GM19468 (cell line): ENCODE measurements around the gene RGMB.
A peak's percentile ranks its signal among the peaks of the same experiment; 100 is the strongest.

Experiments used
- ATAC-seq: cut with Tn5 transposase; IDR thresholded peaks from one replicate; pipeline ENCODE4 v1.9.1; 2021; ENCODE audit warnings: mild to moderate bottlenecking, moderate library complexity, moderate number of reproducible peaks; ENCODE audit not compliant: unreplicated experiment; ENCODE audit errors: extremely low read depth

RGMB gene

DNA sequence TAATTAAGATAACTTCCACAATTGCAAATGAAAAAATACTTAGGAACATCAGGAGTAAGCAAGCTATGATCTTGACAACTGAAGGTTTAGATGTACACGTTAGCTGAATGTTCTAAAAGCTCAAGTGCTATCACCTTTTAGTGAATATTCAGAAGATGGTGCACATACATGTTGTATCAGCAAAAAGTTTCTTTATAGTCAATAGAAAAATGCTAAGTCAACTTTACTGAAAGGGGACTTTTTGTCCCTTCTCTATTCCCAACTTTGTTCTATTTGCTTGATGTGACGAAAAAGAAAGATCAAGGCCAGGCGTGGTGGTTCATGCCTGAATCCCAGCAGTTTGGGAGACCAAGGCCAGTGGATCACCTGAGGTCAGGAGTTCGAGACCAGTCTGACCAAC, 7.6 kb upstream of the RGMB start:
- no peak for ATAC-seq

DNA sequence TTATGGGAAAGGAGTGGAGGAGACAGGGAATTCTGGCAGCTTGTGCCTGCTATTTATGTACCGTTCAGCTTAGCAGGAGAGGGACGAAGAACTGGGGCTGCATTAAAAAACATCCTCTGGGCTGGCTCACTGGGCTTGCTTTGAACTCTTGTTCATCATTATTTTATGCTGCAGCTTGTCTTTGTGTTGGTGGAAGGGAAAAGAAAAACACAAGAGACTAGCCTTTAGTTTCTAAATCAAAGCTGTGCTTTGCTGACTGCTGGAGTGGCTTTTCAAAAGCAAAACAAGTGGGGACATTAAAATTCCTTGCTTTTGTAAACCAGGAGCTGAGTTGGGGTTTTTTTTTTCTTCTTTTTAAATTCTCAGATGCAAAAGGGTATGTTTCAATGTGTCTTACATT, 5.9 kb upstream of the RGMB start:
- no peak for ATAC-seq

DNA sequence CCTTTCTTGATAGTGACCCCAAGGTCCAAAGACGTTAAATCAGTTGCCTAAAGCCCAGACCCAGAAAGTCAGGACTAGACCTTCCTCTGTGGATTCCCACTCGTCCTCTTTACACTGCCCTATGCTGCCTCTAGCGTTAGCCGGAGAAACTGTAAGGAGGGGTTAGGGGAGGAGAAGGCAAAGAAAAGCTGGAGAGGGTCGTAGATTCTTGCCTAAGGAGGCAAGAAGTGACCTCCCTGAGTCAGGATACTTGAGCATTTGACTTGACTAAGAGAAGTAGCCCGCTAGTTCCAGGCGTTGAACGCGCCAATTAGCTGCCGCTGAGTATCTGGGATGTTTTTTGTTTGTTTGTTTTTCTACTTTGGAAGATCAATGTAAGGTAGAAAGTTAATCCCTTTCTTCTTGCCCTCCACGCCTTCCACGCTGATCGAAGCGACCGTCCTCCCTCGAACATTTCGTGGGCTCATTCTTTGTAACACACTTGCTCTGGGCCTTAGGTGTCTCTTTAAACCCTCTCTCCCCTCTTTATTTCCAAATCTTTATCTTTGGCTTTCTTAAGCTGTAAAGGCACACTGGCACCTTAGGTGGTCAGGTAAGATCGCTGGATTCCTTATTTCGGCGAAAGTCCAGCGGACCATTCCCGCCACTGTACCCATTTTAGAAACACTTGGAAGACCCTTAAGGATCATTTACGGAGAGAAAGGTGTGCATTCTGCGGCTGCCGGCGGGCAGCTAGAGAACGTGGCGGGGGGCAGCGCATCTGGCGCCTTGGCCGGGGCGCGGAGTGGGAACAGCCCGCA, 5.1 kb upstream of the RGMB start:
- ATAC-seq = no peak

DNA sequence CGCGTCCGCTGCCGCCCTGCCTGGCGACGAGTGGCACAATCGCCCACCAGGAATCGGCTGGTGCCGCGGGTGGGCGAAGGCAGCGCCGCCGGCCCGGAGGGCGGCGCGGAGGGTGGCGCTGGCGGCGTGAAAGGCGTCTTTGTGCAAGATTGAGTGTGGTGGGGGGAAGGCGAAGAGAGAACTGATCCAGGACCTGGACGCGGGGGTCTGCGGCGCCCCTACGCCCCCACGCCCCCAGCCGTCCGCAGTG, 4.6 kb upstream of the RGMB start:
- no peak for ATAC-seq

DNA sequence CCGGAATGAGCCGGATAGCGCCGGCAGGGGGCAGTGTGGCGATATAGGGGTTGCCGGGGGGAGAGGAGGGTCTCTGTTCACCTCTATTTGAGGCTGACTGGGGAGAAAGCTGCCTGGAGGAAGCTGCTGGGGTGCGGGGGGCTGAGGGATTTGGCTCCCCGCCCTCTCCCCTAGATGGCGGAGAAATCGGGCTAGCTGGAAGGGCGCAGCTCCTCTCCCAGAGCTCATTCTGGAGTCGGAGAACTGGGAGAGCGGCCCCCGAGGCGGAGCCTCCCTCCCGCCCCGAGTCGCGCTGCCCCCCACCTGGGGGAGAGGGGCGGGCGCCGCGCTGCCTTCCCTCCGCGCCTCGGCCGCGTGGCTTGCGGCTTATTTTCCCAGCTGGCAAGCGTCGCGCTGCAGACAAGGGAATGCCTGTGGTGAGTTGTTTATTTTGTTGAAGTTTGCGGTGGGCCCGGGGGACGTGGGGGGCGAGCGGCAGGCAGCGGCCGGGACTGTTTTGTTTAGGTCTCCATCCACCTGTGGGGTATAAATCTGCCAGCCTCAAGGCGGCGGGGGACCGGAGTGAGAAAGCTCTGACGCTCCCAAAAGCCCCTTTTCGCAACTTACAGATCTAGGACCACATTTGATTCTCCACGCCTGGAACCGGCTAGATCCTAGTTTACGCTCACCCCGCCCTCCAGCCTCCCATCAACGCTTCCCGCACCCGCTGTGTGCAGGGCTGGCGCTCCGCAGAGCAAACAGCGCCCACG, 4.1 kb upstream of the RGMB start:
- no peak for ATAC-seq

DNA sequence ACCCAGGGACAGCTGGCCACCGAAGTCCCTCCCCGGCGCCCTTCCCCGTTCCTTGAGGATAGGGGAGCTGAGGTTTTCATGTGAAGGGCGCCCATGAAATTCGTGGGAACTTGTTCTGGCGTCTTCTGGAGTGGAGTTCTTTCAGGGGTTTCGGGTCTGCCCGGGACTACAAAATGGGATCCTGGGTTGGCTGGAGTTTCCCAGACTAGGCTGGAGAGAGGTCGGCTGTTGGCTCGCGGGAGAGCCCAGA, 3.6 kb upstream of the RGMB start:
- no peak for ATAC-seq

DNA sequence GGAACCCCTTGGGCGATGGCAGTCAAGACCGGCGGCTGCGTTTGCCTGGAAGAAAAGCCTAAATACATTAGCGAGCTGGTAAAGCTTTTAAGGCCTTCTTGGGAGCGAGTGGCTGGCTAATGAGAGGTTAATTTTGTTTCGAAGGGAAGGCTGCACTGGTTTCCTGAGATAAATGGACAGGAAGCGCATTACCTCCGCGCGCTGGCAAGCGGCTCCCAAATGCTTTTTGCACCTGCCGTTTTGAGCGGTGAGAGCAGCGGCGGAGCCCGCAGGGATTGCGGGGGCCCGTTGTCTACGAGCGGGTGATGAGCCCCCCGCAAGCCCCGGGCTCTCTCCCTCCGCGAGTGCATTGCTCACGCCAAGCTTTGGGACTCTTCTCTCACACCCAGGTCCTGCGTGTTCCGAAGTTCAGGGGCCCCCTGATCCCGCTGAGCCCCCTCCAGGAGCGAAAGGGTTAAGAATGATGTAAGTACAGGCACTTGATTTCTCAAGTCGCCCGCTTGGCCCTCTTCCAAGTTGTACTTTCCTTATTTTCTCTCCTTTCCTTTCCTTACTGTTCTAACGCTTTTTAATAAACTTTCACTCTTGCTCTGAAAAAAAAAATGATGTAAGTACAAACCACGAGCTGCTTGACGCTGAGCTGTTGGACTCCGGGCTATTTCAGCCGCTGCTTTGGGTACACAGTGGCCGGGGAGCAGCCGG, 3.1 kb upstream of the RGMB start:
- no peak for ATAC-seq

DNA sequence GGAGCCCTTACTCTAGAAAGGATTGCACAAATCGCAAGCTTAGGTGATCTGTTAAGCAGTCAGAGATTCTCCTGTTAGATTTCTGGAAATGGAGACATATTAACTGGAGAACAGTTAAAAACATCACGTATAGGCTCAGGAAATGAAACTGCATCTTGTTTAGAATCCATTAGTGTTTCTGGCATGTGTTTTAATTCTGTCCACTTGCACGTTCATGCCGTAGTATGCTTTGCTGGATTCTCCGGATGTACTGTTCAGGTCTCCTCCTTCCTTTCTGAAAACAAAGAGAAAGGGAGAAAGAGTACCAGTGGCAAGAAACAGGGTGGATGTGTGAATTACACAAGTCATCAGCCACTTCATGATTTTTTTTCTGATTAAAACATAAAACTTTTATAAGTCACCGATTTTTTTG, 2.5 kb upstream of the RGMB start:
- ATAC-seq = no peak

DNA sequence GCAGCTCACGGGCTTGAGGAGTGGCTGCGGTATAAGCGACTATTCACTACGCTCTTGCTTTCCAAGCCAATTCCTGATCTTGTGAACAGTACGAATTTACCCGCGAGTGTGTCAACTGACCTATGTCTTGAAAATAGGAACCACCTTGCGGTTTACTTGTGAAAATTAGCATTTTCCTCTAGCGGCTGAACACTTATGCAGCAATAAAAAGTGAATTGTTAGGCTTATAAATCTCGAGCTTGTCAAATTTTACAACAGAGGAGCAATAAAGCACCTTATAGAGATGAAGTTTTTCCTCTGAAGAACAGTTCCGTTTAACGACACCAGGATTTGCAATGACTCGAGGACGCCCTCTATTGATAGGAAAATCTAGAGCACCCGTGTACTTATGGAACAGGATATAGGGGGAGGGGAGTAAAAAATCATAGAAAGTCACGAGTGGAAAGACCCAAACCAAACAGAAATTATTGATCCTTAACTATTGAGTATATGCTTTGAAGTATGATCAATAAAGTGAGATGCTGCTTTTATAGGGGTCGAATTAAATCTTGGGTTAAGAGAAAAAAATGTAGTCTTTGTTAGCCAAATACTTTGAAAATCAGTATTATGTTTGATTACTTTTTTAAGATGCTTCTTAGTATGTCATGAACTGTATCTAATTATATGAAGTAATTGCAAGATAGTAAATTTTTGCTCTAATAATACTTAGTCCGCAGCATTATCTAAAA, 1.9 kb upstream of the RGMB start:
- ATAC-seq = no peak

DNA sequence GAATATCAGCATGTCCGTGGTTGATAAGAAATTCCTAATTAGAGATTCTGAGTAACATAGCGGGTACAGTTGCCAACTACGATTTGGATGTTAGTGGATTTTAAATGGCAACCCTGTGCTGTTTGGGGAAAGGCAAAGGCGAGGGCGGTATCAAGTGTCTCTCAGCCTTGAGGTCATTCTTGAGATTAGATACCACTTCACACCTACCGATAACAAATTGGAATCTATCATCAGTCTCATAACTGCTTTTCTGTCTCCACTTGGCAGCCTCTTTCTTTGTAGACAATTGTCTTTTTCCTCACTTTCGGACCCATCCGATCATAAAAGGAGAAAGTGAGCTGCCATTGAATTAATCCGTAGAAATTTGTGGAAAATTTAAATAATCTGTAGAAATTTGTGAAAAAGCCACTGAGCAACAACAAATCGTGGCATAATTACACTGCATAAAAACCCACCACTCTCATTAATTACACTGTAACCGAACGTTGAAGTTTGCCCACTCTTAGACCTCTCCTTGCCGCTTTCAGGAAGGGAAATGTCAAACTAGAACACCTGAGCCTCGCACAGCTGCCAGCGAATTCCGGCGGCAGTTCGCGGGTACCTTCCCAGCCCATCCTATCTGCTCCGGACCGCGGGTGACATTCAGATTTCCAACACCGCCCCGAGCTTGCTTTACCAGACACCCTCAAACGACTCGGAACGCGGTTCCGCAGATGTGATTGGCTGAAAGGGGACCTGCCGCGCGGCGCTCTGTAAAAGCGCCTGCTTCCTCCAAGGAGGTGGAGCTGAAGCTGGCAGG, 849 bp upstream of the RGMB start:
- no peak for ATAC-seq

DNA sequence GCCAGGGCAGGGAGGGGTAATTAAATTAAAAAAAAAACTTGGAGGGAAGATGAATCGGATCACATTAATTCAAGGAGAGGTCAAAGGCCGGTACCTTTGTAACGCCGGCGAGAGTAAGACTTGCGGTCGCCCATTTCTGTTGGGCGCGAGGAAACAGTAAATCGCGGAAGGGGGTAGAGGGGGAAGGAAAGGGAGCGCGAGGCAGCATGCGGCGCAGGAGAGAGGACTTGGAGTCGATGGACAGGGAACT, 324 bp upstream of the RGMB start:
- ATAC-seq = no peak

DNA sequence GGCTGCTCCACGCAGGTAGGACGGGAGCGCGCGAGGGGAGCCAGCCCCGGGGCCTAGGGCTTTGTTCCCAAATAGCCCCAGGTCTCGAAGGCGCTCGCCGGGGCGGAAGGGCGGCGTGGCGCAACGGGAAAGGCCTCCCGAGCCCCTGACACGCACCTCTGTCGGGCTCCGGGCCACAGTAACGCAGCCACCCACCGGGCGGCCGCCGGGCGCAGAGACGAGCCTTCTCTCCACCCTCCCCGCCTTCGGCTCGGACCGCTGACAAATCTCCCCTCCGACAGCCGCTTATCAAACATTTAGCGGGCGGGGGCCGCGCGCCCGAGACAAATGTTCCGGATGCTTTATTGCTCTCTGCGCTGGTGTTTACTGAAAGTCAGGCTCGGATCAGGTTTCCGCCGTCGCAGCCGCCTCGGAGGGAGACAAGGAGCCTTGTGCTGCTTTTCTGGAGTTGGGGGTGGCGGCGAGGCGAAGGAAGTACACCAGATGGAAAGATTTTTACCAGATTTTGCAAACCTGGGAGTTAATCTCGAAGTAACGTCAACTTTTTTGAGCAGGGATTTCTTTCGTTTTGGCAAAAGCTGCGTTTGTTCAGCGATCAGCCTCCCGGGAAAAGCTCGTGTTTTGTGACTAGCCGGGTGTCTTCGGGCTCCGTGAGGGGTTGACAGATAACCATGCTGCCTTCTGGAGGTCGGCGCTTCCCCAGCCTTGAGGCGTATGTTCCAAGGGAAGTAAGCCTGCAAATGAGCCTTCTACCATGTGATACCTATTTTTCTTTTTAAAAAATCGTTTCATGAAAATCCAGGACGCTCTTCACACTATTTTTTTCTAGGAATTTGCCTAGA, 950 bp downstream of the RGMB start:
- peak; percentile 12 for ATAC-seq

DNA sequence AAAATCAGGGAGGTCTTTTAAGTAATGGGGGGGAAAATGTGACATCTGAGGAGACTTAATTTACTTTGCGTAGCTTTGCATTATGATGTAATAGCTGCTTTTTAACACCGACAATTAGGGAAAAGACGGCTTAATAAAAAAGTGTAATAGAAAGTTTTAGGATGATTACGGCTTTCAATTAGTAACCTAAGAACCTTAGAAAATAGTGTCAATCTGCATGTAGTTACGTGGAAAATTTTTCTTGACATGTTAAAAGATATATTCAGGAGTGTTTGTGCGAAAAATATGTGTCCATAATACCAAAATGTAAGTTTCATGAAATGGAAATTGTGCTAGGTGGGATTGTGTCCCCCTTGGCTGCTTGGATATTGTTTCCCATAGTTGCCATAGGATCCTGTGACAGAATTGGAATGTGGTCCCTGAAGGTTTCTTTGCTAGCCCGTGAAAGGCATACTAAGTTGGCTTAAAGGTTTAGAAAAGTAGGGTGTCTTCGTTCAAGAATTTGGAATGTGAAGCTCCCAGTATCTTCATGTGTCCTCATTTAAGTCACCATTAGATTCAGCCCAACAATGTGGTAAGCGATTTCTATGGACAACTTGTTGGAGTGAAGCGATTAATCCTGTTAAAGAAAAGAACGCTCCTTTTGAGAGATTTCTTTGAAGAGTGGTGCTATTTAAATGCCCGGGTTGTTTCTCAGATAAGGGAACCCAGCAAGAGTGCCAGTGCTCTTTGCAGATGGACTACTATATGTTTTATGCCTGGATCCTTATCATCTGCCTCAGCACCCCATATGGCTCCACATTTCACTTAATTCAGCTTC, 2.0 kb downstream of the RGMB start:
- ATAC-seq = no peak

DNA sequence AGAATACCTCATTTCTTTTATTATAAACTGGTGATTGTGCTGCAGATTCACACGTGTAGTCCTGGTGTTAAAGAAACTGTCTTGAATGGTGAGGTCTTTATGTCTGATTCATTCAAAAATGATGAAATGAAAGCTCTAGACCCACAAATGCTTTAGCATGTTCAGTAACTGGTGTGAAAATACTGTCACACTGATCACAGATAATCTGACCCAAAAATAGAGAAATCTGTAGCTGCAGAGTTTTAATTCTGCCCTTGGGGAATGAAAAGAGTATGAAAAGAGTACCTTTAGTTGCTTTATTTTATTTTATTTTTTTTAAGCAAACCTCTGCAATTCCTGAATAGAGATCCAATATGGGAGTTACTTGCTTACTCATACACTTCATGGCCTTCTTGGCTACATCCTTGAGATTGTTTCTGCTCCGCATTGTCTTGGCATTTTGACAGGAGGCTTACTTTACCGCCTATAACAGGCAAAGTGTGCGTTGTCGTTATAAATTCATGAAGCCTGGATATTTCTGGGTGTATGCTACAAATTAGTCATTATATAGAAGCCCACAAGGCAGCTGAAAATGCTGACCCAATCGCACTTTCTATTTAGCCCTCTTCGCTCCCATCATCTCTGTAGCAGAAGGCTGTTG, 2.7 kb downstream of the RGMB start:
- no peak for ATAC-seq

DNA sequence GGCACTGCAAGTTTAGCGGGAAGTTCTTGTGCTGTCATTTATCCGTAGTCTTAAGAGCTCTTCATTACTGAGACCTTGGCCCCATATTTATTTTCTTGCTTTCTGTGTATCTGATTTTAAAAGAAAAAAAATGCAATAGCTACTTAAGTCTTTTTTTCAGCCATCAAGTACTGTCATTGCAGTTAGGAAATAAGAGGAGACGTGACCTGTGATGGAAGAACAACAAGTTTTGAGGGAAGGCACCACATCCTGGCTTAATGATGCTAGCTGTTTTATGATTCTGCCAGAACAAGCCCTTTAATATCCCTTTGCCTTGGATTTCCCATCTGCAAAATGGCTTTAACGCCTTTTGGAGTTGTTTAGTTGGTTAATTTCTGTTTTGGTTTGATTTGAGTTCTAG, 3.8 kb downstream of the RGMB start:
- no peak for ATAC-seq

DNA sequence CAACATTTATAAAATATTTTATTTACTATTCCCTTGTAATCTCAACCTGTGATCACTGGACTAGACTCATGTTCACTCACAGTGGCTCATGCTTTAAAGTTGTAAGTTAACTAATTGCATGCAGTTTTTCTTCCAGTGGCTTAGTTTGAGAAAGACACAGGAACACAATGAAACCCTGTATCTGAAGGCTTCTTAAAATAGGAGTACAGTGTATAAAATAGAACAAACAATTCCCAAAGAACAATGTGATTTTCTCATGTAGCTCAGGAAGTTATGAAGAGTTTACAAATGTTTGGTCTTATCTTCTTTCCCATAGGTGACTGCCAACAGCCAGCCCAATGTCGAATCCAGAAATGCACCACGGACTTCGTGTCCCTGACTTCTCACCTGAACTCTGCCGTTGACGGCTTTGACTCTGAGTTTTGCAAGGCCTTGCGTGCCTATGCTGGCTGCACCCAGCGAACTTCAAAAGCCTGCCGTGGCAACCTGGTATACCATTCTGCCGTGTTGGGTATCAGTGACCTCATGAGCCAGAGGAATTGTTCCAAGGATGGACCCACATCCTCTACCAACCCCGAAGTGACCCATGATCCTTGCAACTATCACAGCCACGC, 5.9 kb downstream of the RGMB start:
- ATAC-seq = no peak

DNA sequence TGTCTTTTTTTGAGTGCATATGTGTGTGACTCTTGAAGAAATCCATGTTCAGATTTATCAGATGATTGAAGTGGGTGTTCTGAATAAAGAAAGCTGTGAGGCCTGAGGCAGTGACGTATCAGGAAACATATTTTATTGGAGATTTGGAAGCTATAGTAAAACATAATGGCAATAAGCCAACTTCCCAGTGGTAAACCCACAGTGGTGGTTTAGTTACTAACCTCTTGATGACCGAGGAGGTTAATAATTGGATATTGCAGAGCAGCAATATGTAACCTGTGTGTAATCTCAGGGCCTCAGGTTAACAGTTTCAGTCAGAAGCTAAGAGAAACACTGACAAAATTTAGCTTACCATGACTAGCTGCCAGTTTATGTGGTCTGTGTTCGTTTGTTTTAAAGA, 6.9 kb downstream of the RGMB start:
- ATAC-seq = peak; percentile 31

DNA sequence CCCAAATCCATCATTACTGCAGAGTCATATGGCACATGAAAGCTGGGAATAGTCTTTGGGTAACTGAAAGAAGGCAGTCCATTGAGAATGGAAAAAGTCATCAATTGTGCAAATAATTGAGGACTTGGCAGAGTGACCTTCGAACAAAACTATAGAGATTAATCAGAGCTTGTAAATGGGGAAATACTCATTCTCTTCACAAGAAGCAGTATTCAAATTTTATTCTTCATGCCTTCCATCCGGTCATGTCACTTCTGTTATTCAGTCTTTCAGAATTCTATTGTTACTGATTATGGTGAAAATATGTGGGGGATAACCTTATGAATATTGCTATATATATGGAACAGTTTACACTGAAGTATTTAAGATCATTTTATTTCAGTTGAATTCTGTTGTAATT, 8.1 kb downstream of the RGMB start:
- ATAC-seq = no peak
